GM18498 (cell line): ENCODE results near the gene C1orf226.
A peak's percentile ranks its signal among the peaks of the same experiment; 100 is the strongest.
"Not testable (repeated sequence)": the region's sequence is repeated elsewhere in the genome, so short reads cannot be mapped to it uniquely, and the experiment has no call there.

Source experiments
- ATAC-seq: cut with Tn5 transposase; IDR thresholded peaks from one replicate; pipeline ENCODE4 v1.9.1; 2021; ENCODE audit warnings: mild to moderate bottlenecking, moderate library complexity; ENCODE audit not compliant: unreplicated experiment

Gene C1orf226, protein sequence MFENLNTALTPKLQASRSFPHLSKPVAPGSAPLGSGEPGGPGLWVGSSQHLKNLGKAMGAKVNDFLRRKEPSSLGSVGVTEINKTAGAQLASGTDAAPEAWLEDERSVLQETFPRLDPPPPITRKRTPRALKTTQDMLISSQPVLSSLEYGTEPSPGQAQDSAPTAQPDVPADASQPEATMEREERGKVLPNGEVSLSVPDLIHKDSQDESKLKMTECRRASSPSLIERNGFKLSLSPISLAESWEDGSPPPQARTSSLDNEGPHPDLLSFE

GRCh38 chr1:162381383-162381782, at the start of gene C1orf226:
TSS of gene C1orf226 (plus strand) at chr1:162381728. CDS start at chr1:162381902, 174 bp downstream.
- ATAC-seq, result no peak

DNA sequence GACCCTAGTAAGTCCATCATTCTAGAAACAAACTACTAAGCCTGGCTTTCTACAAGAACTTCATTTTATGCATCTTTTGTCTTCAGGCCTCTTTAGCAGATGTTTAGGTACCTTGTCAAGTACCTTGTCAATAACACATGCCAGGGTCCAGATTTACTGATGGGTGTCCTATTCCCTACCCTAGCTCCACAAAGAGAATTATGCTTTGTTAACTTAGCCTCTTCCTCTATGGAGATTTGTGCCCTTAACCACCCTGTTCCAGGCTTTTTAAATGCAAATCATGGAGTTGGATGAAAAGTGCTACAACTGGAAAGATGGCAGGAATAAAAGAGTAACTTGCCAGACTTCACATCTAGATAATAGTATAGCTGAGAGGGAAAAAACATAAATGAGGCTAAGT, 47.5 kb upstream of the C1orf226 start:
- no peak for ATAC-seq

GRCh38 chr1:162335126-162335525, 46.4 kb upstream of the C1orf226 start:
- no peak for ATAC-seq

- ATAC-seq, result no peak
These were observed 44.8 kb upstream of the C1orf226 start for GRCh38 chr1:162336621-162337285.

DNA sequence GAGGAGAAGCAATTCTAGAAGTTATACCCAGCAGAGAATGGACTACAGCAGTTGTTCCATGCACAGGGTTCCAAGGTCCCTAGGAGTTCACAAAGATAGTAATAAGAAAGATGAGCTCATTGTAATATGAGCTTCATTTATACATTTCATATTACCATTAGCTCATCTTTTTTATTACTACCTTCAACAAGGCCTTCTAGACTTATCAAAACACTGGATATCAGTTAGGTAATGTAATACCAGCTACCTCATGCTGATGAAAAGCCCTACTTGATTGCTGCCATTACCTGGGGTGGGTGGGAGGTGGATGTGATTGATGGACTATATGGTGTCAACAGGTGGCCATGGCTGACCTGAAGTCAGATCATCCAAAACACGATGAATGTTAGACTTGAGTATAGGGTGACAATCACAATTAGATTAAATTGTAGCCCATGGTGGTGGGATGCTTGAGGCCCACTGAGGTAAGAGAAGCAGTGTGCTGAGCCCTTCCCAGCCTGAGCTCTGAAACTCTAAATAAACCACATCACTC, 39.0 kb upstream of the C1orf226 start:
- ATAC-seq, result no peak

DNA sequence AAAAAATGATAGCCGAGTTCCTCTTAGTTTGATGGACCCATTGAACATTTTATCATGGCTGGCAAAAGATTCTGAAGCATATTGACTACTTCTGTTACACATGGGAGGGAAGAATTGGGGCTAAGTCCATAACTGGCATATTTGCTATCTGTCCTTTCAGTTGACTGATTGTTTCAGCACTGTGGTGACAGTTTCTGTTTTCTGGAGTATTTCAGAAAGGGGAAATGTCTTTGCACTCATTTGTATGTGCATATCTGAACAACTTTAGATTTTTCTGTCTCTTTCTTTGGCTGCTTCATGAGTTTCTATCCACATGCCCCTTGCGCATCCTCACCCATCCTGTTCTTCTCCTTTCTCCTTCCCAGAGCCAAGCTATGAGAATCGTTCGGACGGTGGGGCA, 38.1 kb upstream of the C1orf226 start:
- ATAC-seq, result no peak

- no peak for ATAC-seq
These were observed 34.2 kb upstream of the C1orf226 start for GRCh38 chr1:162347281-162347680.

- ATAC-seq, result no peak
These were observed 31.7 kb upstream of the C1orf226 start for GRCh38 chr1:162349635-162350330.

DNA sequence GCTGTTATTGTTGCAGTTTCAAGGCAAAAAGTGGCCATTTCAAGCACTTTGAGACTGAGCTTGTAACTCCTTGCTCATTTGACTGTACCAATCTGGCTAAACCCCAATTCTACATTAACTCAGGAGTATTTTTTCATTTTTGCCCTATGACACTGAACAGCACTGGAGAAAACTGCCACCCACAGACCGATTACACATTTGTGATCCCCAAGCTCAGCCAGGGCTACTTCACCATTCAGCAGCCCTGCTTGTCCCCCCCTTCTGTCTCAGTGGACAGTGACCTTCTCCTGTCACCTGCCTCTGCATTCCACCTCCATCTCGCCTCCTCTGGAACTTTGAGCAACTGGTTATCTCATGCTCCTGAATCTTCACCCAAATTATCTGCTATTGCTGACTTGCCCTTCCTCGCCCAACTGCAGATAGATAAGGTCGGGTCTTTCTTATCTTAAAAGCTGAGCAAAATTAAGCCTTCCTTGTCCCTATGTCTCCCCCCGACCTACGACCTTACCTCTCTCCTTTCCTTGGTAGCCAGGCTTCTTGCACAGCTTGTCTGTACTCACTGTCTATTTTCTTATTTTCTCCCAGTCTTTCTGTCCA, 30.2 kb upstream of the C1orf226 start:
- ATAC-seq, result no peak

DNA sequence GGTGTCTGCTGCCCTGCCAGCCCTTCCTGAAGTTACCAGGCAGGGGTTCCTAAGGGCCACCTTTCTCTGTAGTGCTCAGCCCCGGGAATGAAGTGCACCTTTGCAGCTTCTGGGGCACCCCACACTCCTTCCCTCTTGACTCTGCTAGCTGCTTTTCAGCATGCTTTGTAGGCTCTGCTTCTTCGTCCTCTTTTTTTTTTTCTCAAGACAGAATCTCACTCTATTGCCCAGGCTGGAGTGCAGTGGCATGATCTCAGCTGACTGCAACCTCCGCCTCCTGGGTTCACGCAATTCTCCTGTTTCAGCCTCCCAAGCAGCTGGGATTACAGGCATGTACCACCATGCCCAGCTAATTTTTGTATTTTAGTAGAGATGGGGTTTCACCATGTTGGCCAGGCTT, 29.7 kb upstream of the C1orf226 start:
- ATAC-seq, result not testable (repeated sequence)

GRCh38 chr1:162353078-162353477, 28.4 kb upstream of the C1orf226 start:
- ATAC-seq, result no peak

- no peak for ATAC-seq
These were observed 27.8 kb upstream of the C1orf226 start for GRCh38 chr1:162353702-162354101.

DNA sequence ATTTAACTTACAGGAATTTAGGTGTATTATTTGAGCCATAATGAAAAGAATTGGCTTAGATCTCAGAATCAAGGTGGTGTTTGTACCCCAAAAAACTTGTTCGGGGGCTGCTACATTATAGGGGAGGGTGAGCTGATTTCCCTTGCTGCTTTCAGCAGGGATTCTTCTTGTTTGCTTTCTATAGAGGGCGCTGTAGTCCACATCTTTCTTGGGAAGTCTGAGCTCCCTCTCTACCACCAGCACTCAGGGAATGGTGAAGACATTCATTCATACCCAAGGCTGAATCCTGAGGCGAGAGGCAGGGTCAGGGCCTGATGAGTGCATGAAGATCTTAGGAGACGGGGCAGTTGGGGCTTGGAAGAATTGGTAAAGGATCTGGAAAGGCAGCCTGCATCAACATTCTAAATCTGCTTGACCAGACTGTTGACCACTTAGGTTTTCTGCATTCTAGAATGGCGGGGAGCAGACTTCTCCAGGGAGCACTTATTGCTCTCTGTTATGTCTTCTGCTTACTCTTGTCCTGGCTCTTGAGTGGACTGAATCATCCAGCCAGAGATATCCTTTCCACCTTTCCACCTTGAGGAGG, 23.8 kb upstream of the C1orf226 start:
- no peak for ATAC-seq

DNA sequence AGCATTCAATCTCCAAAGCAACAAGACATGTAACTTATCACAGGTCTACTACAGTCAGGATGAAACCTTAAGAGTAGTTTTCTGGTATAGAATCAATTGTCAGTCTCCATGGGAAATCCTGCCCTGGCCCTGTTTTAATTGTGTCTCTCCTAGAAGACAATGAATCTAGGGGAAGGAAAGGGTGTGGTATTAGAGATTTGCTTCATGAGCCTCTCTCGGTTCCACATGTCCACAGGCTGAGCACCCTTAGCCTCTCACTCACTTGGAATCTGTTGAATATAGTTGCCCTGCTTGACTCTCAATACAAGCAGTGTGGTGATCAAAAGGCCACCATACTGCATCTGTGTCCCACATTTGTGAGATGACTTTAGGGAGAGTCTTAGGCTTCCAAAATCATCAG, 22.6 kb upstream of the C1orf226 start:
- no peak for ATAC-seq

GRCh38 chr1:162359523-162360236, 21.8 kb upstream of the C1orf226 start:
- ATAC-seq, result no peak

DNA sequence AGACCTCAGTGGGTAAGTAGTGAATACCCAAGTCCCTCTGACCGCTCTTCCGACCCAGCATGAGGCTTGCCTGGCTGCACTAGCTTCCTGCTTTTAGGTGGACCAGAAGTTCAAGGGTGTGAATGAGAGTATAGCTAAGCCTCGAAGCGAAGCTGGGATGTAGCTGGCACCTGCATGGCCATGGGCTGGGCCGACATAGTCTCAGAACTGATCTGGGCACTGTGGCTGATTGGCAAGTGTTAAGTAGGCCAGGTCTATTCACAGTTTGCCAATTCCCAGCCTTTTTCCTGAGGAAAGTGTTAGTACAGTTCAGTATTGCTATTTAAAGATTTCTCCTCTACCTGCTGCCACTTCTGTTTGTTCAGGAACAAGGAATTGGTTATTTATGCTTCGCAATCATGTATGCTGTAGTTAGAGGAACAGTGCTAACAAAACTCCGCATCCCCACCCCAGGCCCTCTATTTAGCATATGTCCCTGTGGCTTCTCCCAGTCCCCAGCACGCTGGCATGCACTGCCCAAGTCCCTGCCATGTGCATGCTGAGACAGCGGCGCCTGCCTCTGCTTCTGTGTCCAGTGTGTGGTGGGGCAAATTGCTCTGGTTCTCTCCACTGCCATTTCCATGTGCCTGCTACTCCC, 21.2 kb upstream of the C1orf226 start:
- ATAC-seq, result no peak

GRCh38 chr1:162360874-162361260, 20.7 kb upstream of the C1orf226 start:
- ATAC-seq, result no peak

DNA sequence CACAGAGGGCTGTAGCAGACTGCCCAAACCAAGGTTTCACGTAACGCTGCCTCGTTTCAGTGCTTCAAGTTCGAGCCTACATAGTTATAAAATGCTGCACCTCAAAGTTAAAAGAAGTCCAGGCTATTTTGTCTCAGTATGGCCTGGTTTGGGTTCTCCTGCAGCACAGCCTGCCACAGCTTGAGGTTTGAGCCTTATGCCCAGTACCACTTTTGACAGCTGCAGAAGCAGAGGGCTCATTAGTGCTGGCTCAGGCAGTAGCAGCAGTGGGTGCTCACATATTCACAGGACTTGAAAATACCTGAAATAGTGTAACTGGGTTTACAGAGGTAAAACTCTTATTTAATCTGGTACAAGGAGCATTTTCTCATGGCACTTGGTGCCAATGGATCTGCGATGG, 20.2 kb upstream of the C1orf226 start:
- peak; percentile 44 for ATAC-seq

- ATAC-seq, result no peak
These were observed 17.7 kb upstream of the C1orf226 start for GRCh38 chr1:162363823-162364222.

GRCh38 chr1:162364498-162364897, 17.0 kb upstream of the C1orf226 start:
- no peak for ATAC-seq
